Activated T-helper 17 cell treated with anti-CD3 and anti-CD28 coated beads, Interleukin-2, amount 50 U/mL, for 72 hours (primary cell): Measurements from ENCODE around the gene LLGL2. TPM values are rescaled to one million over a fixed set of nuclear protein-coding genes. Genes with fewer than 3 reads are reported as not detected.

Source experiments
- ATAC-seq: fragments of 150-1000 bp; cut with Tn5 transposase; replicated peaks from 2 replicates; pipeline ENCODE4 v1.10.0; 2021; ENCODE audit warnings: mild to moderate bottlenecking, moderate library complexity
- H3K27ac Mint-ChIP-seq: one replicate; pipeline ENCODE4 v1.8.0; 2022; ENCODE audit warnings: mixed read lengths
- H3K27me3 Mint-ChIP-seq: one replicate; pipeline ENCODE4 v1.8.0; 2022; ENCODE audit warnings: mixed read lengths
- H3K36me3 Mint-ChIP-seq: one replicate; pipeline ENCODE4 v1.8.0; 2022; ENCODE audit warnings: low read depth, mild to moderate bottlenecking, mixed read lengths
- H3K4me1 Mint-ChIP-seq: one replicate; pipeline ENCODE4 v1.8.0; 2022; ENCODE audit warnings: mixed read lengths
- H3K4me3 Mint-ChIP-seq: one replicate; pipeline ENCODE4 v1.8.0; 2022; ENCODE audit warnings: mild to moderate bottlenecking, mixed read lengths
- H3K9me3 Mint-ChIP-seq: one replicate; pipeline ENCODE4 v1.8.0; 2022; ENCODE audit warnings: mixed read lengths
- total RNA-seq, 2 donors: library from RNA; stranded (reverse); gene quantifications; one replicate each; pipeline ENCODE4 v1.2.3, GENCODE V29; 2022

Gene LLGL2
- total RNA-seq, 2 donors from 2014 or later = 16.7 to 24.1 TPM

GRCh38 chr17:75488693-75489510, 36.6 kb upstream of the LLGL2 start:
- Mint-ChIP-seq H3K9me3 (no peaks in the 10 kb centered on the region), H3K4me1 (peaks cover 12% of the 10 kb centered on the region), H3K27ac (peak overlapping the region; percentile 97), H3K4me3 (peak overlapping the region; percentile 76), H3K36me3 (peaks cover 10% of the 10 kb centered on the region), H3K27me3 (no peaks in the 10 kb centered on the region)
- ATAC-seq = no peak

GRCh38 chr17:75489511-75489955, 36.0 kb upstream of the LLGL2 start:
- H3K36me3 Mint-ChIP-seq = peaks cover 10% of the 10 kb centered on the region
- no peak for ATAC-seq

GRCh38 chr17:75490173-75490743, 35.2 kb upstream of the LLGL2 start:
- ATAC-seq = no peak
- H3K27ac Mint-ChIP-seq = no peak overlapping the region
- no peaks in the 10 kb centered on the region for H3K9me3 Mint-ChIP-seq
- H3K4me3 Mint-ChIP-seq = no peak overlapping the region
- H3K27me3 Mint-ChIP-seq = no peaks in the 10 kb centered on the region
- peaks cover 12% of the 10 kb centered on the region for H3K4me1 Mint-ChIP-seq
- H3K36me3 Mint-ChIP-seq = peaks cover 10% of the 10 kb centered on the region

More at GRCh38 chr17:75489511-75489955, 36.0 kb upstream of the LLGL2 start:
- no peak overlapping the region for H3K4me3 Mint-ChIP-seq
- H3K27me3 Mint-ChIP-seq = no peaks in the 10 kb centered on the region
- no peak overlapping the region for H3K27ac Mint-ChIP-seq
- no peaks in the 10 kb centered on the region for H3K9me3 Mint-ChIP-seq
- peaks cover 12% of the 10 kb centered on the region for H3K4me1 Mint-ChIP-seq

DNA sequence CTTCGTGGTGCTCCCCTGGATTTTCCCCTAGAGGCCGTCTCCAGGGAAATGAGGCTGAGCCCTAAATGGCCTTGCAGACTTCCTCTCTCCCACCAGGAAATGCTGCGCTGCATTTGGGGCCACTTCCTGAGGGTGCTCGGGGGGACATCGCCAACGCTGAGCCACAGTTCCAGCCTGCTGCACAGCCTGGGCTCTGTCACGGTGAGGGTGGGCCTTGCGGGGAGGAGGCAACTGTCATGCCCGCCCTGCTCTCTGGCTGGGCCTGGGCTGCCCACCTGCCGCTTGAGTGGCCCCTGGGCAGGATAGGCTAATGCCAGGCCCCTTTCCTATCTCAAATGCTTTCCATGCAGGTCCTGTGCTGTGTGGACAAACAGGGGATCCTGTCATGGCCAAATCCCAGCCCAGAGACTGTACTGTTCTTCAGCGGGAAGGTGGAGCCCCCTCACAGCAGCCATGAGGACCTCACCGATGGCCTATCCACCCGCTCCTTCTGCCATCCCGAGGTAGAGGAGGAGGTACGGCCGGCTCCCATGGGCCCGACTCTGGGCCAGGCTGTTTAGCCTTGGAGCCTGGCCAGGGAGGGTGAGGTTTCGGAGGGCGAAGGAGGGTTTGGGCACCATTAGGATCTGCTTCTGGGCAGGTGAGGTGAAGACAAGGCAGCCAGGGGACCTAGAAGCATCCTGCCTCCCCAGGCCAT, 34.4 kb upstream of the LLGL2 start:
- no peak for ATAC-seq
- Mint-ChIP-seq H3K4me3 (no peak overlapping the region), H3K4me1 (peaks cover 12% of the 10 kb centered on the region), H3K27ac (no peak overlapping the region), H3K27me3 (no peaks in the 10 kb centered on the region), H3K9me3 (no peaks in the 10 kb centered on the region), H3K36me3 (peaks cover 15% of the 10 kb centered on the region)

GRCh38 chr17:75491680-75492079, 33.8 kb upstream of the LLGL2 start:
- no peak overlapping the region for H3K27ac Mint-ChIP-seq
- H3K4me3 Mint-ChIP-seq = no peak overlapping the region
- peaks cover 9% of the 10 kb centered on the region for H3K4me1 Mint-ChIP-seq
- no peaks in the 10 kb centered on the region for H3K9me3 Mint-ChIP-seq
- peaks cover 15% of the 10 kb centered on the region for H3K36me3 Mint-ChIP-seq
- ATAC-seq = no peak
- no peaks in the 10 kb centered on the region for H3K27me3 Mint-ChIP-seq

GRCh38 chr17:75492555-75493168, 32.8 kb upstream of the LLGL2 start:
- H3K27me3 Mint-ChIP-seq = no peaks in the 10 kb centered on the region
- no peaks in the 10 kb centered on the region for H3K9me3 Mint-ChIP-seq
- peaks cover 19% of the 10 kb centered on the region for H3K36me3 Mint-ChIP-seq
- H3K27ac Mint-ChIP-seq = no peak overlapping the region
- H3K4me1 Mint-ChIP-seq = peaks cover 2% of the 10 kb centered on the region
- H3K4me3 Mint-ChIP-seq = no peak overlapping the region
- no peak for ATAC-seq

DNA sequence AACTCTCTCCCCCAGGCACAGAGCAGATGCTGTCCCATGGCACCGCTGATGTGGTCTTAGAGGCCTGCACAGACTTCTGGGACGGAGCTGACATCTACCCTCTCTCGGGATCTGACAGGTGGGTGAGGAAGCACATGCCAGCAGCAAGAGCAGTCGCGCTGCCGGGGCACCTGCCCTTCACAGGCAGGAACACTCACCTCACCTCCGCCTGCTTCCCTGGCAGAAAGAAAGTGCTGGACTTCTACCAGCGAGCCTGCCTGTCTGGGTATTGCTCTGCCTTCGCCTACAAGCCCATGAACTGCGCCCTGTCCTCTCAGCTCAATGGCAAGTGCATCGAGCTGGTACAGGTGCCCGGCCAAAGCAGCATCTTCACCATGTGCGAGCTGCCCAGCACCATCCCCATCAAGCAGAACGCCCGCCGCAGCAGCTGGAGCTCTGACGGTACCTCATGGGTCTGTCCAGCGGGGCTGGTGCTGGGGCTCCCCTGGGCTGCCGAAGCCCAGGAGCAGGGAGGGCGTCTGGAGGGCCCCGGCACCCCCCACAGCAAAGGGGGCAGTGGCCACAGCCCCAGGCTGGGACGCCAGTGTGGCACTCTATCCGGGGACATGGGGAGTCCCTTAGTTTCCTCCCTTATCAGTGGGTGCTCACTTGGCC, 31.9 kb upstream of the LLGL2 start:
- Mint-ChIP-seq H3K27ac (no peak overlapping the region), H3K27me3 (no peaks in the 10 kb centered on the region), H3K9me3 (no peaks in the 10 kb centered on the region), H3K4me3 (no peak overlapping the region), H3K36me3 (peaks cover 21% of the 10 kb centered on the region), H3K4me1 (no peaks in the 10 kb centered on the region)
- ATAC-seq = no peak

DNA sequence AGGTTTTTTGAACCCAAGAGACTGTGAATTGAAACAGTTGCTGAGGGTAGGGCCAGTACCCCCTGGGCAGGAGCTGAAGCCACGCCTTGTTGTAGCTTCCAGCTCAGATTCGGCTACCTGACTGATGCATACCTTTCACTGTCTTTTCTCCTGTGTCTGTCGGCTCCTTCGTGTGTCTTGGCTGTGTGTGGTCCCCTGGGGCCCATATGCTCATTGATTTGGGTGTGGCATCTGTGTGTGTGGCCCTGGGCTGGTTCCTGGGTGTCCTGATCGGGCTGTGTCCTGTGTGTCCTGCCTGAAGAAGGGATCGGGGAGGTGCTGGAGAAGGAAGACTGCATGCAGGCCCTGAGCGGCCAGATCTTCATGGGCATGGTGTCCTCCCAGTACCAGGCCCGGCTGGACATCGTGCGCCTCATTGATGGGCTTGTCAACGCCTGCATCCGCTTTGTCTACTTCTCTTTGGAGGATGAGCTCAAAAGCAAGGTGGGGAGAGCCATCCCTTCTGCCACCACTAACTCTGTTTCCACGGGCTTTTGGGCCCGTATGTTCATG, 31.1 kb upstream of the LLGL2 start:
- ATAC-seq = no peak
- Mint-ChIP-seq H3K27me3 (no peaks in the 10 kb centered on the region), H3K9me3 (no peaks in the 10 kb centered on the region), H3K4me1 (no peaks in the 10 kb centered on the region), H3K4me3 (no peak overlapping the region), H3K27ac (no peak overlapping the region), H3K36me3 (peaks cover 21% of the 10 kb centered on the region)

DNA sequence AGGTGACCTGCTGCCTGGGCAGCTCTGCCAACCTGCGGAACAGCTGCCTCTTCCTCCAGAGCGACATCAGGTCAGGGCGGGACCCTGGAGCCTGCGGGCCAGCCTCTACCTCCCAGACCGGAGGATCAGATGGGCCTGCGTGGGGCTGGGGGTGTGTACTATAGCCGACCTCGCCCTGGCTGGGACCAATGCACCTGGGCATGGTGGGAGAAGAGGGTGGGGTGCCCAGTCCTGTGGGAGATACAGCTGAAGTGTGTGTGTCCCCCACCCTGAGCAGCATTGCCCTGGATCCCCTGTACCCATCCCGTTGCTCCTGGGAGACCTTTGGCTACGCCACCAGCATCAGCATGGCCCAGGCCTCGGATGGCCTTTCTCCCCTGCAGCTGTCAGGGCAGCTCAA, 29.5 kb upstream of the LLGL2 start:
- H3K9me3 Mint-ChIP-seq = no peaks in the 10 kb centered on the region
- H3K4me1 Mint-ChIP-seq = no peaks in the 10 kb centered on the region
- H3K27ac Mint-ChIP-seq = no peak overlapping the region
- no peak overlapping the region for H3K4me3 Mint-ChIP-seq
- no peaks in the 10 kb centered on the region for H3K27me3 Mint-ChIP-seq
- ATAC-seq = no peak
- H3K36me3 Mint-ChIP-seq = peaks cover 21% of the 10 kb centered on the region

DNA sequence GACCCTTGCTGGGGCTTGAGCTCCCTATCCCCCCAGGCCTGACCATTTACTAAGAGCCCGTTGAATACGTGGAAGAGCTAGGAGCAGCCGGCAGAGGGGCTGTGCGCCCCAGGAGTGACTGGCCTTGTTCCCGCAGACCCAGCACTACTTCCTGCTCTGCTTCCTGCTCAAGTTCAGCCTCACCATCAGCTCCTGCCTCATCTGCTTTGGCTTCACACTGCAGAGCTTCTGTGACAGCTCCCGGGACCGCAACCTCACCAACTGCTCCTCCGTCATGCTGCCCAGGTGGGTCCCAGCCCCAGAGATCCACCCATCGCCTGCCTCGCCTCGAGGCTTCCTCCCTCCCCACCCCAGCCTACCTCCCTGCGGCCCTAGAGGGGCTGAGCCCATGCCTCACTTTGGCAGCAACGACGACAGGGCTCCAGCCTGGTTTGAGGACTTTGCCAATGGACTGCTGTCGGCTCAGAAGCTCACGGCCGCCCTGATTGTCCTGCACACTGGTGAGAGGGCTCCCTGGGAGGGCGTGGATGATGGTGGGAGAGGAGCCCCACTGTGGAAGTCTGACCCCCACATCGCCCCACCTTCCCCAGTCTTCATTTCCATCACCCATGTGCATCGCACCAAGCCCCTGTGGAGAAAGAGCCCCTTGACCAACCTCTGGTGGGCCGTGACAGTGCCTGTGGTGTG, 27.3 kb upstream of the LLGL2 start:
- Mint-ChIP-seq H3K36me3 (peaks cover 13% of the 10 kb centered on the region), H3K27ac (no peak overlapping the region), H3K4me1 (no peaks in the 10 kb centered on the region), H3K4me3 (no peak overlapping the region), H3K27me3 (no peaks in the 10 kb centered on the region), H3K9me3 (no peaks in the 10 kb centered on the region)
- no peak for ATAC-seq

DNA sequence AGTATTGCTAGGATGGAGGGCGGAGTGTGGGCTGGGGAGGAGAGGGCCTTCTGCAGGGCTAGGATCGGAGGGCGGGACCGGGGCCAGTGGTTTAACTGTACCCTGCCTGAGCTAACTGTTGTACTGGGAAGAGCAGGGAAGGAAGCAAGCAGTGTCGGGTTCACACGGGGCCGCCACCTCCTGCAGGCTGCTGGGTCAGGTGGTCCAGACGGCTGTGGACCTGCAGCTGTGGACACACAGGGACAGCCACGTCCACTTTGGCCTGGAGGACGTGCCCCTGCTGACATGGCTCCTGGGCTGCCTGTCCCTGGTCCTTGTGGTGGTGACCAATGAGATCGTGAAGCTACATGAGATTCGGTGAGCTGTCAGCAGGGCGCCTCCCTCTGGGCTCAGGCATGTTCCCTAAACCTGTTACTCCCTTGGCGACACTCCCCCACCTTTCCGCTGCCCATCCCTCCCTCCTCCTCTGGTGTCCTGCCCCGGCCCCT, 26.7 kb upstream of the LLGL2 start:
- Mint-ChIP-seq H3K36me3 (peaks cover 11% of the 10 kb centered on the region), H3K4me1 (no peaks in the 10 kb centered on the region), H3K4me3 (no peak overlapping the region), H3K27me3 (no peaks in the 10 kb centered on the region), H3K9me3 (no peaks in the 10 kb centered on the region), H3K27ac (no peak overlapping the region)
- ATAC-seq = no peak

GRCh38 chr17:75499313-75500022, 26.0 kb upstream of the LLGL2 start:
- Mint-ChIP-seq H3K27ac (no peak overlapping the region), H3K4me3 (no peak overlapping the region), H3K36me3 (peaks cover 11% of the 10 kb centered on the region), H3K9me3 (no peaks in the 10 kb centered on the region), H3K4me1 (no peaks in the 10 kb centered on the region), H3K27me3 (no peaks in the 10 kb centered on the region)
- no peak for ATAC-seq
